HG03066 (cell line): ENCODE measurements around the gene TK1.
A peak's percentile ranks its signal among the peaks of the same experiment; 100 is the strongest.
"Not testable (repeated sequence)": the region's sequence is repeated elsewhere in the genome, so short reads cannot be mapped to it uniquely, and the experiment has no call there.

ENCODE experiments used
- ATAC-seq: cut with Tn5 transposase; IDR thresholded peaks from one replicate; pipeline ENCODE4 v1.9.1; 2021; ENCODE audit warnings: low read depth; ENCODE audit not compliant: unreplicated experiment

TK1 gene

GRCh38 chr17:78154903-78155811, 31.7 kb downstream of the TK1 start:
- ATAC-seq: peak; percentile 45

GRCh38 chr17:78151514-78152008, 35.3 kb downstream of the TK1 start:
- ATAC-seq: no peak

GRCh38 chr17:78148286-78149016, 38.4 kb downstream of the TK1 start:
- ATAC-seq: no peak

- no peak for ATAC-seq
These were observed 39.4 kb downstream of the TK1 start for GRCh38 chr17:78147315-78147998.

GRCh38 chr17:78146881-78147280, 40.0 kb downstream of the TK1 start:
- no peak for ATAC-seq

GRCh38 chr17:78146471-78146869, 40.4 kb downstream of the TK1 start:
- ATAC-seq: no peak

GRCh38 chr17:78144736-78145641, 41.9 kb downstream of the TK1 start:
- no peak for ATAC-seq

GRCh38 chr17:78144147-78144719, 42.6 kb downstream of the TK1 start:
- ATAC-seq: no peak

GRCh38 chr17:78143214-78144146, 43.4 kb downstream of the TK1 start:
- no peak for ATAC-seq

GRCh38 chr17:78142119-78142861, 44.6 kb downstream of the TK1 start:
- no peak for ATAC-seq

- no peak for ATAC-seq
These were observed 45.3 kb downstream of the TK1 start for GRCh38 chr17:78141437-78142118.

GRCh38 chr17:78140169-78141051, 46.4 kb downstream of the TK1 start:
- ATAC-seq: peak; percentile 62

- ATAC-seq: not testable (repeated sequence)
These were observed 47.0 kb downstream of the TK1 start for GRCh38 chr17:78139861-78140168.

- ATAC-seq: no peak
These were observed 48.4 kb downstream of the TK1 start for GRCh38 chr17:78138204-78139060.

GRCh38 chr17:78137392-78138203, 49.3 kb downstream of the TK1 start:
- no peak for ATAC-seq
